GM18520 (cell line): Measurements from ENCODE around the gene UNC5A.

Source experiments
- ATAC-seq: cut with Tn5 transposase; IDR thresholded peaks from one replicate; pipeline ENCODE4 v1.9.1; 2021; ENCODE audit not compliant: unreplicated experiment

Gene UNC5A

DNA sequence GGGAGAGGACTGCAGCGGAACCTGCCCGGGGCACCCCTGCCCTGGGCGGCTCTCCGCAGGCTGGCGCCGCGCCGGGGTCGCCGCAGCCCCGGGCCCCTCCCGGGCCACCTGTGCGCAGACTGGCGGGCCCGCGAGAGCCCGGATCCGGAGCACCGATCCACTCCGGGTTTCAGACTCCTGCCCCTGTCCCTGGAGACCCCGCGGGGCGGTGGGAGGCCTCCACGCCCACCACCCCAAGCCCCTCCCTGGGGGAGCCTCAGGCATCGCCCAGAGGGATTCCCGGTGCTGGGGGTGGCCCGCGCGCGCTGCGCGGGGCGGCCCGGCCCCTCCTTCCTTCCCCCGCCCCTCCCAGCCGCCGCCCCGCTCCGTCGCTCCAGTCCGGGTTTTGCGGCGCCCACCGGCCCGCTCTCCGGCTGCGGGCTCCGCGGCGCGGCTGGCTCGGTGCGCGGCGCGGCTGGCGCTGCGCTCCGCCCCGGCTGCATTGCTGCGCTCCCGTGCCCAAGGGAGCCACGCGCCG lies at the start of gene UNC5A:
UNC5A (plus strand) TSS at position 479 of the 517 bp plus-strand sequence. CDS start 192 bp downstream, outside the sequence.
- no peak for ATAC-seq

DNA sequence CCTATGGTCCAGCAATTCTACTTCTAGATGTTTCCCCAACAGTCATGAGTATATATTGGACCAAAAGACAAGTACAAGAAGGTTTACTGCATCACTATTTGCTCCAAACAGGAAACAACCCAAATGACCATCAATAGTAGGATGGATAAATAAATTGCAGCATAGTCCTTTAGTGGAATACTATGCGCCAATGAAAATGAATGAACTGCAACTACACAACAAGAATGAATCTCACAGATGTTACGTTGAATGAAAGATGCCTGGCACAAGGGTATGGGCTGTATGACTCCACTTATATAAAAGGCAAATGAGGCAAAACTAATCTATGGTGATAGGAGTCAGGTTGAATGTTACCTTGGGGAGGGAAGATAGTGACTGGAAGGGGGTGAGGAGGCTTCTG lies 48.6 kb upstream of the UNC5A start:
- no peak for ATAC-seq

DNA sequence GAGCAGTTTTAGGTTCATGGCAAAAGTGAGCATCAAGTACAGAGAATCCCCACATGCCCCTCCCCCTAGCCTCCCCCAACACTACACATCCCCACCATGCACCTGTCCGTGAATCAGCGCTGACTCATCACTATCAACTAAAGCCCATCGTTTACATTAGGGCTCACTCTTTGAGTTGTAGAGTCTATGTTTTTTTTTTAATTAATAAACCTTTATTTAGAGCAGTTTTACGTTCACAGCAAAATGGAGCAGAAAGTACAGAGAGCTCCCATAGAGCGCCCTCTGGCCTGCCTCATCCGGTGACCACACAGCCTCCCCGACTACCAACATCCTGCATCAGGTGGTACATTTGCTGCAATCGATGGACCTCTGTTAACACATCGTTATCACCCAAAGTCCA lies 47.9 kb upstream of the UNC5A start:
- ATAC-seq: no peak

- ATAC-seq: no peak
Measured at GRCh38 chr5:176765687-176766086, 44.7 kb upstream of the UNC5A start.

DNA sequence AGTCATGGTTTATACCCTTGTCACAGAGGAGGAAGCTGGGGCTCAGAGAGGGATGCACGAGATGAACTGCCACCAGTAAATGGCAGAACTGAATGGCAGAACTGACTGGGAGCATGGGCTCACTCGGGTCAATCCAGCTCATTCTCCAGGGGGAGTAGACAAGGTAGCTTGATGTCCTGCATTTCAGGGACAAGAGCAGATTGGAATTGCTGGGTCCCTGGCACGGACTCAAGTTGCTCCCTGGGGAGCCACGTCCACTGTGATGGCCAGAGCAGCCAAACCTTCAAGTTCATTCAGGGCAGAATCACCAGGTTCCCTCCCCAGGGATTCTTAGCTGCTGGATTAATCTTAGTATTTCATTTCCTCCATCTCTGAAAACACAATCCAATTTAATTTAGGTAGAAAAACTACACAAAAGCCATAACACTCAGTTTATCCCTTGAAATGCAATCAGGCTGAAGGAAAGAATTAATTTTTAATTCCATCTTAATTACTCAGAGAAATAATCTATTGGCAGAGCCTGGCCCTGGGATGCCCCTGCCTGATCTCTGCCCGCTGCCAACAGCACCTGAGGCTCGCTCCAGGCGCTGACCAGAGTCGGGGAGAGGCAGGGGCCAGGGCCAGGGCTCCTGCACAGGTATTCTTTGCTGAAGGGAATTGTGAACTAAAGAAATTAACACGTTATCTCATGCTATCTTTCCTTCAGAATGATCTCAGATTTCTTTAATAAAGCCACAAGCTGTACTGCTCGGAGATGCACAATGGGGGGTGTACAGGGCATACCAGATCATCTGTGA lies 42.0 kb upstream of the UNC5A start:
- ATAC-seq: no peak

DNA sequence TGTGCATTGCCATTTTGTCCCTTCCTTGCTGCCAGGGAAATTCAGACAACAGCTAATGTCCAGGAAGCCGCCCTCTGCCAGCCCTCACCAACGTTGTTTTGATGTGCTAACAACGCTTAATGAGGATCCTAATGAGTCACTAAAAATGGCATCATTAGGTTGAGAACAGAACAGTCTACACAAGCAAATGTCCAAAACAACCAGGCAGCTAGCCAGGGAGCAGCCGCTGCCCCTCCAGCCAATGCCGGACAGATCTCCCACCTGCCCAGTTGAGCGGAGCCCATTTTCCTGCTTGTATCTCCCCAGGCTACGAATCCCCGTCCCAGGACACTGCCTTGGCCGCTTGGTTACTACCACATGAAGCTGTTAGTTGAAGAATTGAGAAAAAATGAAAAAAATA lies 40.4 kb upstream of the UNC5A start:
- ATAC-seq: no peak

DNA sequence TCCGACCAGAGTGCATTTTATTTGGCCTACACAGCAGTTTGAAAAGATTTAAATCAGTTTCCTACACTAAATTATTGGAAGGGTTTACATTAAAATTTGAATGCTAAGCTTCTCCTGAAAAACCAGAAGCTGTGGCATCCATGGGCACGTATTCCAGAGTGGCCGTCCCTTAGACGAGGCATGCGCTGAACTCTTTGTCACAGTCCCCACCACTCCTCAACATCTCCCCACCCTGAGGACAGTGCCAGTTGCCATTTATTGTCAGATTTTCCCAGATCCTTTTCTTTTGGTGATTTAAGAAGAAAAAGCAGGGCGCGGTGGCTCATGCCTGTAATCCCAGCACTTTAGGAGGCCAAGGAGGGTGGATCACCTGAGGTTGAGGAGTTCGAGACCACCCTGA lies 39.9 kb upstream of the UNC5A start:
- ATAC-seq: no peak

DNA sequence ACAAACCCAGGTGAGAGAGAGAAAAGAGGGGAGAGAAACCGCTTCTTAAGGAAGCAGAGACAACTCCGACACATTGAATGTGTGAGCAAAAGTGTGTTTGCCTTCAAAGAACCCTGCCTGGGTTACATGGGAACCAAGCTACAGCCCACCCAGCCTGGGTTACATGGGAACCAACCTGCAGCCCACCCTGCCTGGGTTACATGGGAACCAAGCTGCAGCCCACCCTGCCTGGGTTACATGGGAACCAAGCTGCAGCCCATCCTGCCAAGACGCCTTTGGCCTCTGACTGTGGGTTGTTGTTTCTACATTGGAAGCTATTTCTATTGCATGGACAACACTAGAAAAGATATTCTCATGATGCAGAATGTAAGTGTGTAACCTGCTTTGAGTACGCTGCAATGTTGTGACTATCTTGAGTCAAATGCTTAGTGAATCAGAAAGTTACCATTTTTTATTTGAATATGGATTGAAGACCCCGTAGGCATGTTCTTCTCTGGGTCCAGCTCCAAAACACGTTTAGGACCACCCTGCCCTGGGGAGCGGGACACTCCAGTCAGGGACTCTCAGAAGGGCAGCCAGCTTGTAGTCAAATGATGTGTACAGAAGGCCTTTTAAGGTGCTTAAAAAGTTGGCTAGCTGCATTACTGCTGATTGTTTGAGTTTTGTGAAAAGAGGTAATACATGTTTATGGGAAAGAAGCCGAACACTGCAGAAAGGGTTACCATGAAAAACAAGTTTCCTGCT lies 39.1 kb upstream of the UNC5A start:
- ATAC-seq: no peak

GRCh38 chr5:176772271-176773210 lies 37.8 kb upstream of the UNC5A start:
- ATAC-seq: no peak

DNA sequence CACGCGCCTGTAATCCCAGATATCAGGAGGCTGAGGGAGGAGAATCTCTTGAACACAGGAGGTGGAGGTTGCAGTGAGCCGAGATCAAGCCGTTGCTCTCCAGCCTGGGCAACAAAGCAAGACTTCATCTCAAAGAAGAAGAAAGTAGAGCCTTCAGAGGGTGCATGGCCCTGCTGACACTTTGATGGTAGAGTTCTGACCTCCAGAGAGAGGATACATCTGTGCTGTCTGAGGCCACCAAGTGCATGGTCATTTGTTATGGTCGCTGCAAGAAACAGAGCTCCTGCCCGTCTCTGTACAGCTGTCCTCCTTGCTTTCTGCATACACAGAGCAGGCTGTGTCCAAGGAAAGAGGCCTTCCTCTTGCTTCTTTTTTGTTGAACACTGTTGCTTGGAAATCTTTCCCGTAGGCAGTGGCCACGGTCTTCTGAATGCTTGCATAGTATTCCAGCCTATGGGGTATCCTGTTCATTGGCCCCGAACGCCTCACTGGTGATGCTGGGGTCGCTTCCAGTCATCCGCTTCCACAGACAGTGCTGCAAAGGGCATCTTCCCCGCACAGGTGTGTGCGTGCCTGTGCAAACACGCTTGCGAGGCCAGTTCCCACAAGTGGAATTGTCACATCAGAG lies 36.8 kb upstream of the UNC5A start:
- ATAC-seq: no peak

- ATAC-seq: no peak
Measured at GRCh38 chr5:176774216-176775171, 35.9 kb upstream of the UNC5A start.

DNA sequence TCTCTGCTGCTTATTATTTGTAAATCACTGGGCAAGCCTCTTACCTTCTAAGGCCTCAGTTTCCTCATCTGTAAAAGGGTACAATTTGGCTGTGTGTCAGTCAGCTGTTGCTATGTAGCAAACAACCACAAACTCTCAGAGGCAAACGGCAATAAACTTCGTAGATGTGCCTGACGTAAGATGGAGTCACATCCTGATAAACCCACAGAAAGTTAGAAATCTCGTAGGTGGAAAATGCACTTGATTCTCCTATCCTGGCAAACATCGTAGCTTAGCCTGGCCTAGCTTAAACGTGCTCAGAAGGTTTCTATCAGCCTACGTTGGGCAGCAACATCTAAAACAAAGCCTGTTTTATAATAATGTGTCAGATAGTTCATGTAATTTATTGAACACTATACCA lies 35.0 kb upstream of the UNC5A start:
- no peak for ATAC-seq

GRCh38 chr5:176776141-176776865 lies 34.1 kb upstream of the UNC5A start:
- no peak for ATAC-seq

GRCh38 chr5:176776916-176777315 lies 33.4 kb upstream of the UNC5A start:
- ATAC-seq: no peak

GRCh38 chr5:176778921-176779465 lies 31.4 kb upstream of the UNC5A start:
- no peak for ATAC-seq

DNA sequence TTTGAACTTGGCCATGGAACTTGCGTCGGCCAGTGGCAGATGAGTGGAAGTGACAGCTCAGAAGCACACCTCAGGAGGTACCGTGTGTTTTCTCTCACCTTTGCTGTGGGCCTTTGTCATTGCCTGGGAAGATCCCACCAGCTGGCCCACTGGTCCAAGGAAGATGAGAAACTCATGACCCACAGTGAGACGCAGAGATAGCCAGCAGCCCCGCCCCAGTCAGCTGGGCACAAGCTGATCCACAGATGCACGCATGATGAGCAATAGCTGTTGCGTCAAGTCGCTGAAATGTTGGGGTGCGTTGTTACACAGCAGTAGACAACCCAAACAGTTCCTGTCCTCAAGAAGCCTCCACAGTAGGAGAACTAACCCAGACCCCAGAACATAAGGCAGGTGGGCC lies 30.8 kb upstream of the UNC5A start:
- ATAC-seq: no peak

GRCh38 chr5:176780176-176781053 lies 29.9 kb upstream of the UNC5A start:
- no peak for ATAC-seq

DNA sequence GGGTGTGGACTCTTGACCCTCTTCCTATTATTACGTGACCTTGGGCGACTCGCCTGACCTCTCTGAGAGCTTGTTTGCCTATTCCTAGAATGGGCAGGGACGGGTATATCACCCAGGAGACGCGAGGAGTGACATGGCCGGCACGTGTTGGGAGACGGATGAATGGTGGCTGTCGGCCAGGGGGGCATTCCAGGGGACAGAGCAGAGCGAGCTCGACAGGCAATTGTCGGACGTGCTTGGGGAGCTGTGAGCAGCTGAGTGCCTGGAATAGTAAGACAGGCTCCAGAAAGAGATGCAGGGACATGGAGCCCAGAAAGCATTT lies 29.3 kb upstream of the UNC5A start:
- no peak for ATAC-seq
